ENCODE measurements around the gene IMPDH1.

DNA sequence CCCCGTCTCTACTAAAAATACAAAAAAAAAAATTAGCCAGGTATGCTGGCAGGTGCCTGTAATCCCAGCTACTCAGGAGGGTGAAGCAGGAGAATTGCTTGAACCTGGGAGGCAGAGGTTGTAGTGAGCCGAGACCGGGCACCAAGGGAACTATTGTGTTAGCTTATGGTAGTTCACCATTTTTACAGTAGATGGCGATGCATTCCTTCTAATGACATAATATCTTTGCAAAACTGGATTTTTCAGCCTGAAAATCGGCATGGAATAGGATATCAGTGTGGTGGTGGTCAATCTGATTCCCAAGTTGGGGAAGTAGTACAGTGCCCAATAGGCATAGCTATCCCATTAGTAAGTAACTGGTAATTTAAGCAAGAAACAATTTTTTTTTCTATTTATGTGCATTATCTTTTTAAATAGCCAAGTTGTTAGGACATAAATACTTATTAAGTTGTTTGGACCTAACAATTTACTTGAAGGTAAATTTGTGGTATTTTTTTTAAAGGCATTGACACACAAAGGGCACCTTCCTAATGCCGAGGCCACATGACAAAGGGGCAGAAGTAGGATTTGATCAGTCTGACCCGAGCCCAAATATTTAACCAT is 17.6 kb upstream of the IMPDH1 start:
- no peak for TF ChIP-seq EP300 (conservative IDR thresholded peaks at IDR 0.05; ENCODE audit: poor library complexity, severe bottlenecking)
- TF ChIP-seq CTCF (IDR thresholded peaks at IDR 0.05; ENCODE audit: poor library complexity, severe bottlenecking) = peak; percentile 89
- no peak for TF ChIP-seq EZH2 (IDR thresholded peaks at IDR 0.05; ENCODE audit: borderline replicate concordance, insufficient read depth, low read length, poor library complexity, severe bottlenecking)
- no peak for TF ChIP-seq POLR2AphosphoS5 (IDR thresholded peaks at IDR 0.05)
- no peak for TF ChIP-seq TAF1 (IDR thresholded peaks at IDR 0.05; ENCODE audit: low read depth)
- TF ChIP-seq, protein P1, sequence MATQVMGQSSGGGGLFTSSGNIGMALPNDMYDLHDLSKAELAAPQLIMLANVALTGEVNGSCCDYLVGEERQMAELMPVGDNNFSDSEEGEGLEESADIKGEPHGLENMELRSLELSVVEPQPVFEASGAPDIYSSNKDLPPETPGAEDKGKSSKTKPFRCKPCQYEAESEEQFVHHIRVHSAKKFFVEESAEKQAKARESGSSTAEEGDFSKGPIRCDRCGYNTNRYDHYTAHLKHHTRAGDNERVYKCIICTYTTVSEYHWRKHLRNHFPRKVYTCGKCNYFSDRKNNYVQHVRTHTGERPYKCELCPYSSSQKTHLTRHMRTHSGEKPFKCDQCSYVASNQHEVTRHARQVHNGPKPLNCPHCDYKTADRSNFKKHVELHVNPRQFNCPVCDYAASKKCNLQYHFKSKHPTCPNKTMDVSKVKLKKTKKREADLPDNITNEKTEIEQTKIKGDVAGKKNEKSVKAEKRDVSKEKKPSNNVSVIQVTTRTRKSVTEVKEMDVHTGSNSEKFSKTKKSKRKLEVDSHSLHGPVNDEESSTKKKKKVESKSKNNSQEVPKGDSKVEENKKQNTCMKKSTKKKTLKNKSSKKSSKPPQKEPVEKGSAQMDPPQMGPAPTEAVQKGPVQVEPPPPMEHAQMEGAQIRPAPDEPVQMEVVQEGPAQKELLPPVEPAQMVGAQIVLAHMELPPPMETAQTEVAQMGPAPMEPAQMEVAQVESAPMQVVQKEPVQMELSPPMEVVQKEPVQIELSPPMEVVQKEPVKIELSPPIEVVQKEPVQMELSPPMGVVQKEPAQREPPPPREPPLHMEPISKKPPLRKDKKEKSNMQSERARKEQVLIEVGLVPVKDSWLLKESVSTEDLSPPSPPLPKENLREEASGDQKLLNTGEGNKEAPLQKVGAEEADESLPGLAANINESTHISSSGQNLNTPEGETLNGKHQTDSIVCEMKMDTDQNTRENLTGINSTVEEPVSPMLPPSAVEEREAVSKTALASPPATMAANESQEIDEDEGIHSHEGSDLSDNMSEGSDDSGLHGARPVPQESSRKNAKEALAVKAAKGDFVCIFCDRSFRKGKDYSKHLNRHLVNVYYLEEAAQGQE (IDR thresholded peaks at IDR 0.05; ENCODE audit: borderline replicate concordance) = no peak
- TF ChIP-seq RAD21 (conservative IDR thresholded peaks at IDR 0.05) = peak; percentile 86
- TF ChIP-seq MXI1 (conservative IDR thresholded peaks at IDR 0.05; ENCODE audit: poor library complexity, severe bottlenecking) = no peak
- TF ChIP-seq SMC3 (conservative IDR thresholded peaks at IDR 0.05; ENCODE audit: poor library complexity) = peak; percentile 80
